Stimulated activated CD4-positive, alpha-beta T cell treated with anti-CD3 and anti-CD28 coated beads, TNF-alpha, amount 100 ng/mL, for 1 hour (primary cell): Measurements from ENCODE around the gene EYA2.
A peak's percentile ranks its signal among the peaks of the same experiment; 100 is the strongest.
"Not testable (repeated sequence)": the region's sequence is repeated elsewhere in the genome, so short reads cannot be mapped to it uniquely, and the experiment has no call there.

Experiments used
- DNase-seq, 3 donors: peaks; one replicate each; pipeline ENCODE4 v3.0.0-alpha.2; 2020; ENCODE audit warnings: low read depth in 3 of 3, low spot score in 1 of 3

Gene EYA2

DNA sequence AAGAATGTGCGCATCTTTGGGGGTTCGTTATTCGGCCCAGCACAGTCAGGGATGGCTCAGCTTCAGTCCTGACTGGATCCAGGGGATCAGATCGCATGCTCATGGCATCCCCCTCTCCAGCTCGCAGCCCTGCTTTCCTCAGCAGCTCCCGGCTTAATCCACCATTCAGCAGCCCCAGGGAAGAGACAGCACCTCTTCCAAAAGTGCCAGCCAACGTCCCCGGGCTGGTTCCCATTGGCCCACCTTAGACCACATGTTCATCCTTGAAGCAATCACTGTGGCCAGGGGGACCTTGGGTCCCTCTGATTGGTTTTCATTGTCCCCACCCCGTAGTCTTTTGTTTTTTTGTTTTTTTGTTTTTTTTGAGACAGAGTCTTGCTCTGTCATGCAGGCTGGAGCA is 273.2 kb downstream of the EYA2 start:
- DNase-seq: no peak

DNA sequence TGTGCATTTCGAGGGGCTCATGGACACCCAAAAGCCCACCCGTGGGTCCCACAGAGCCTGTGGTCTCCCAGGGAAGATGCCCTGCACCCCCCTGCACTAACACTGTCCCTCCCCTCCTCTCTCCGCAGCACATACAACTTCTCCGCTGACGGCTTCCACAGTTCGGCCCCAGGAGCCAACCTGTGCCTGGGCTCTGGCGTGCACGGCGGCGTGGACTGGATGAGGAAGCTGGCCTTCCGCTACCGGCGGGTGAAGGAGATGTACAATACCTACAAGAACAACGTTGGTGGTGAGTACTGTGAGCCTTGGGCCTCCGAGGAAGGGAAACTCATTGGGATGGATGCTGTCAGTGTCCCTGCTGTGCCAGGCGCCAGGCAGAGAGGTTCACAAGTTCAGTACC is 277.9 kb downstream of the EYA2 start:
- no peak for DNase-seq

DNA sequence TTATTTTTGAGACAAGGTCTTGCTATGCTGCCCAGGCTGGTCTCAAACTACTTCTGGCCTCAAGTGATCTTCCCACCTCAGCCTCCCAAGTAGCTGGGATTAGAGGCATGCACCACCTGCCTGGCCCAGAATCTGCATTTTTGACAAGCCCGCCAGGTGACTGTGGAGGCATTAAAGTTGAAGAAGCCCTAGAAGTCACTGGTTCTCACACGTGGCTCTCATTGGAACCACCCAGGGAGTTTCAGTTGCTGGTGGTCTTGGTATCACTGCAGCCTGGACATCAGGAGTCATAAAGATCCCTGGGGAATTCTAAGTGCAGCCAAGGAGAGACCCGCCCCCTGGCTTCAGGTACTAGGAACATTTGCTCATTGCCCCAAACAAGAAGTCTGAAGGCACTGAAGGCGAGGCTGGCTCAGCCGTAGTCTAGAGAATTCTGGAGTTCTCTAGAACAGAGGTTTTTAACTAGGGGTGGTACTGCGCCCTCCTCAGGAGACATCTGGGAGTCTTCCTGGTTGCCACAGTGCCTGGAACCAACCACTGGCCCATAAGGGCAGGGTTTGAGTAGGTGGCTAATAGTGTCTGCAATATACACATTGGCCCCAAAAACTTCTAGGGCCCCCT is 279.1 kb downstream of the EYA2 start:
- DNase-seq: no peak

DNA sequence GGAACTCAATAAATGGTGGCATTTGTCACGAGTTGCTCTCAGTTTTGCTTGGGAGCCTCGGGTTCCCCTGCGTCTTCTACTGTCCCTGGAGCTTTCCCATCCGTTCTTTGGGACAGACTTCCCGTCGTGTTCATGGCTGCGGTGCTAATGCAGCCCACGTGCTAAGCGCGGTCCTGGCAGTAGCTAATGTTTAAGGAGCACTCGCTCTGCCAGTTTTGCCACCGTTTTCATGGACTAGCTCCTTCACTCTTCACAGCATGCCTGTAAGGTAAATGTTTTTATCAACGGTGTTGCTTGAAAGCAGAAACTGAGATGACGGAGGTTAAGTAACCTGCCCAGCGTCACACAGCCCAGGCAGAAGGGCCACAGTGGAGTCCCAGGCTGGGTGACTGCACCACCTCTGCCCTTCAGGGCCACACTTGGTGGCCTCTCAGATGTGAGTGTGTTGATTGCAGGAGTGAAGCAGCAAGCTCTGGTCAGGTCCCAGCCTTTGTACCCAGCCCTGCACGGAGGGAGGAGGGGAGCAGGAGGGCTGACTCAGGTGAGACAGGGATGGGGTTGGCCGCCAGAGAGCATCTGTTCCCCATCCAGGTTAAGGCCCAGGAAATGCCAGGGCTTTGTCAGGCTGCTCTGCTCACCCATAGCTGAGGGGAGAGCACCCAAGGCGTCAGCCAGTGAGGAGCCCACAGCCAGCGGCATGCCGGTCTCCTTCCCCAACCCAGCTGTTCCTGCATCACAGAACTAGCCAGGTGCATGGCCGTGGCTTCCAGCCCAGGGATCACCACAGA is 280.0 kb downstream of the EYA2 start:
- DNase-seq: no peak

DNA sequence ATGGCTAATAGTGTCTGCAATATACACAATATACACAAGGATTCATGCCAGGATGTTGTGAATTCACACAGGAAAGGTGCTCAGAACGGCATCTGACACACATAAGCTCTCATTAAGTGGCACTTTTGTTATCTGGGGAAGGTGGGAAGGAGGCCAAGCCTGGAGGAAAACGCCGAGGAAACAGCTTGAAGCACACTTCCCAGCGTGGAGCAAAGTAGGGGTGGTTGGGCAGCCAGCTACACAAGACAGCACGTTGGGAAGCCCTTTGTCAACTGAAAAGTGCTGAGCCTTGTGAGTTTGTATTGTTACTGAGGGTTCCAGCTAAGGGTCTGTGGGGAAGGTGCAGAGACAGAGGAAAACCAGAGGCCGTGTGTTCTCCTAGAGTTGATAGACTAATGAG is 280.9 kb downstream of the EYA2 start:
- no peak for DNase-seq

DNA sequence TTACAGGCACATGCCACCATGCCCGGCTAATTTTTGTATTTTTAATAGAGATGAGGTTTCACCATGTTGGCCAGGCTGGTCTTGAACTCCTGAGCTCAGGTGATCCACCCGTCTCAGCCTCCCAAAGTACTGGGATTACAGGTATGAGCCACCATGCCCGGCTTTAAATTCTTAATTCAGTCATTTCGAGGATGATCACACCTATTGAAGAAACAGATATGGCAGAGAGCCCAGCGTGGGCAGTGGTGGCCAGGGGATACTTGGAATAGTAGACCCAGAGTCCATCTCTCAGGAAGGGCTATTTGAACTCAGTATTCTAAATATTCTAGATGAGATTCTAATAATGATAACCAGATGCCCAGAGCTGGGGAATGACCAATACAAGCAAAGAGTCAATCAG is 281.6 kb downstream of the EYA2 start:
- DNase-seq: not testable (repeated sequence)

DNA sequence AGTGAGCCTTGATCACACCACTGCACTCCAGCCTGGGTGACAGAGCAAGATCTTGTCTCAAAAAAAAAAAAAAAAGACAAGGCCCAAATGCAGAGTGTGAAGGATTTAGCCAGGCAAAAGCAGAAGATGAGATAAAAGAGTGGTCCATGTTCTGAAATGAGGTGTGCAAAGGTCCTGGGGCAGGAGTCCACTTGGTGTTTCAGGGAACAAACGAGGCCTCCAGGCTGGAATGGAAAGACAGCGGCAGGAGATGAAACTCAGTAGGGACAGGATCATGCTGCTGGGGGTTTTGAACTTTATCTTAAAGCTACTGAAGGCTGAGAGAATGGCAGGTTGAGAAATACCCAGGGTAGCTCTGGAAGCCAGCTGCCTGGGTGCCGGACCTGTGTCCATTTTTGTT is 283.6 kb downstream of the EYA2 start:
- no peak for DNase-seq

DNA sequence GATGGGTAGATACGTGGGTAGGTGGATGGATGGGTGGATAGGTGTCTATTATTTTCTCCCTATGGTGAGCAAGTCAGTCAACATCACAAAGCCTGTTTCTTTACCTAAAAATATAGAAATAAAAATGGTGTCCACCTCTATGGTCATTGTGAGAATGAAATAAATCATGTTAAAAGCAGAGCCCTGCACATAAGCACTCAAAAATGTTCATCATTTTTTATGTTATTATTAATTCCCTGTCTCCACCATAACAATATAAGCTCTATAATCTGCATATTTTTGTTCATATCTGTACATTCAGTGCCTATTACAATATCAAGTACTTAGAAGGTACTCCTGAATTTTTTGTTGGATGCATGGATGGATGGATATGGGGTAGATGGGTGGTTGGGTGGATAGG is 284.2 kb downstream of the EYA2 start:
- DNase-seq: no peak

DNA sequence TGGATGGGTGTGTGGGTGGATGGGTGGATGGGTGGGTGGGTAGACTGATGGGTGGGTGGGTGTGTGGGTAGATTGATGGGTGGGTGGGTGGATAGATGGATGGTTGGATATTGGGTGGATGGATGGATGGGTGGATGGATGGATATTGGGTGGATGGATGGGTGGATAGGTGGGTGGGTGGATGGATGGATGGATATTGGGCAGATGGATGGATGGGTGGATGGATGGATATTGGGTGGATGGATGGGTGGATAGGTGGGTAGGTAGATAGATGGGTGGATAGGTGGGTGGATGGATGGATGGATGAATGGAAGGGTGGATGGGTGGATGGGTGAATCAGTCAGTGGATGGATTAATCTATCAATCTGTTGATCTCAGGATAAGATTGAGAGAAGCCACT is 284.6 kb downstream of the EYA2 start:
- no peak for DNase-seq

DNA sequence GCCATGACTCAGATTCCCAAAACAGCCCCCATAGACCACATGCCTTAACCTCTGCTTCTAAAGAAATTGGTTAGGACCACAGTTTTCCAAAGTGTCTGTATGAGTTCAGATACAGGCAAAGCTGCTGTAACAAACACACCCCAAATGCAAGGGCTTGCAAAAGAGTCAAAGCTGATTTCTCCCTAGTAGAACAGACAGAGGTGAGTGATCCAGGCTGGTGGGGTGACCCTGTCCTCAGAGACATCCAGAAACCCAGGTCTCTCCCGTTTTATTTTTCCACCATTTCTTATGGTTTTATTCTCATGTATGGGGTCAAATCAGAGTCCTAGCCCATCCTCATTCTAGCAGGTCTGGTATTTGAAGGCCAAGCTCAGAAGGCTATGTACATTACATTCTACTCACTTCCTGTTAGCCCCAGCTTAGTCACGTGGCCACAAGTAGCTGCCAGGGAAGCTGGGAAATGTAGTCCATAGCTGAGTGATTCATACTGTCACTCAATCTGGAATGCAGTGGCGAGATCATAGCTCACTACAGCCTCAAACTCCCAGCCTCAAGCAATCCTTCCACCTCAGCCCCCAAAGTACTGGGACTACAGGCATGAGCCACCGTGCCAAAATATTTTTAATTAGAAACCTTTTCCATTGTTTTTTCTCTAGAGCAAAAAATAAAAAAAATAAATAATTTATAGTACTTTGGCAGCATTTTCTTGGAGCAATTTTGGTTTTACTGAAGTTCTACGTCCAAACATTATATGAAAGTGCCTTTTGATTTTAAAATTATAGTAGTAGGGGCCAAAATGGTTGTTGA is 286.6 kb downstream of the EYA2 start:
- DNase-seq: no peak

DNA sequence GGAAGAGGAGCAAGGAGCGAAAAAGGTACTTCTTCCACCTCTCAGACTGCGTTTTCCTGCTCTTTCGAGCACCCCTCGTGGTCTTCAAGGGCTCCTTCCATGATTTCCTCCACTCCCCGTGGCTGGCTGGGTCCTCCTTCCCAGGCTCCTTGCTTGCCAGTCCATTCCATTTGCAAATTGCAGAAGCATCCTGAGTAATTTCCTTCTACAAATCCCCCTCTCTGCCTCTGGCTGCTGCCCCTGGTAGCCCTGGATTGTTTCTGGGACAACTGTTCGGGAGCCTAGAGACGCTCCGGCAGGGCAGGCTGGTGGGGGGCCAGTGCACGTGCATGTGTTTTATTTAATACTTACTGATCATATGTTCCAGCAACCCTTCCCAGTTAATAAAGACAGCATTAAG is 288.7 kb downstream of the EYA2 start:
- DNase-seq: no peak

DNA sequence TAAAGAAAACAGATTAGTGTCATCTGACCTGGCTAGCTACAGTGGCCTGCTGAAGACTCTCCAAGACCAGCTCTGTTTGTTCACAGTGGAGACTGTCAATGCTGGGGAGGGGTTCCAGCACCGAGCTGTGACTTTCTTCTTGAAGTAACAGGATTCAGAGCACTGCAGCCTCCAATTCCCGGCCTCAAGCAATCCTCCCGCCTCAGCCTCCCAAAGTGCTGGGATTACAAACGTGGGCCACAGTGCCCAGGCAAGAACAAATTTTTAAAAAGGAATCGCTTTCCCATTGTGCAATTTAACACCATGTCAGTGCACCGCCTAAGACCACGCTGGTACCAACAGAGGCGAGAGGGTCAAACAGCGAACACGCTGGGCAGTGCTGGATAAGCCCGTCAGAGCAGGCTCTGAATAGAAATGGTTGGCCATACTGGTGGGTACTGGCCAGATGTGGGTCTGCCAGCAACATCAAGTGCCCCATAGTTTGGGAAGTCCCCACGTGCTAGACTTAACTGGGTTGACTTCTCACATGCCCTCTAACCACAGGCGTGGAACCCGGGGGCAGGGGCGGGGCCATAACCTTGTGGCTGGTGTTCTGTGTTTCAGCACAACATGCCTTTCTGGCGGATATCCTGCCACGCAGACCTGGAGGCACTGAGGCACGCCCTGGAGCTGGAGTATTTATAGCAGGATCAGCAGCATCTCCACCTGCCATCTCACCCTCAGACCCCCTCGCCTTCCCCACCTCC is 293.0 kb downstream of the EYA2 start:
- DNase-seq: no peak

DNA sequence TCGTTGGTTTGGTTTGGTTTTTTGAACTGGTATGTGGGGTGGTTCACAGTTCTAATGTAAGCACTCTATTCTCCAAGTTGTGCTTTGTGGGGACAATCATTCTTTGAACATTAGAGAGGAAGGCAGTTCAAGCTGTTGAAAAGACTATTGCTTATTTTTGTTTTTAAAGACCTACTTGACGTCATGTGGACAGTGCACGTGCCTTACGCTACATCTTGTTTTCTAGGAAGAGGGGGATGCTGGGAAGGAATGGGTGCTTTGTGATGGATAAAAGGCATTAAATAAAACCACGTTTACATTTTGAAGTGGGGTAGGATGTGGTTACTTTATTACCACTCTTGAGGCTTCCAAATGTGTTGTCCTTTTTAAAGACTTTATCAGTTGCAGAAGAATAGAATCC is 293.9 kb downstream of the EYA2 start:
- no peak for DNase-seq

DNA sequence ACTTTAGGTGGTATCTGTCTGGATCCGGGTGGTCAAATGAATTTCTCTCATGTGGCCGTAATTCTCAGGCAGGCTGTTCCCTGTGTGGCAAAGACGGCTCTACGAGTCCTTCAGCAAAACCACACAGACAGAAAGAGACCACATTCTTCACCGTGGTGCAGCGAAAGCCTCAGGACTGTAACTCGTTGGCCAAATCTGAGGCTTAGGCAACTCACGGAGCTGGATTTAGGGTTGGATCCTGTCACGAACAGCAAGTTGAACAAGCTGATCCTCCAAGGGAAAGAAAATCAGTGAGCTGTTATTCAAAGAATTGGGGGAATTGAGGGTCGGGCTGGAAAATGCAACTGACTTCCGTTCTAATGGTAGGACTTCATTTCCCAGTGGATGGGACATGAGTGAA is 294.4 kb downstream of the EYA2 start:
- DNase-seq: no peak

DNA sequence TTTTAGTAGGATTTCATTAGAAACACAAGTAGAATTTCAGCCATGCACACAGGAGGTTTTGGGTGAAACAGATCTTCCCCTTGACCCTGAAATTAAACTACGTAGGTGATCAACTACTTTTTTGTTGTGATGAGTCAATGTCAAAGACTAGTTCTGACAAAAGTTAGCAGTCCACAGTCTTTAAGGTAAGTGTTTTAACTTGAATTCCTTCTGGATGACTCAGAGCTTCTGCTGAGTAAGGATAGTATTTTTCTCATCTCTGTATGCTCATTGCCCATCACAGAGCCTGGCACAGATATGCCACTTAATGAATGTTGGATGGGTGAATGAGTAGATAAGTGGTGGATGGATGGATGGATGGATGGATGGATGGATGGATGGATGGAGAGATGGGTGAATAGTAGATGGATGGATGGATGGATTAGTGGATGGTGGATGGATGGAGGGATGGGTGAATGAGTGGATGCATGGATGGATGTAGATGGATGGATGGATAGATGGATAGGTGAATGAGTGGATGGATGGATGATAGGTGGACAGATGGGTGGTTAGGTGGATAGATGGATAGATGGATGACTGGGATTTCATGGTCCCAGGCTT is 296.5 kb downstream of the EYA2 start:
- no peak for DNase-seq

DNA sequence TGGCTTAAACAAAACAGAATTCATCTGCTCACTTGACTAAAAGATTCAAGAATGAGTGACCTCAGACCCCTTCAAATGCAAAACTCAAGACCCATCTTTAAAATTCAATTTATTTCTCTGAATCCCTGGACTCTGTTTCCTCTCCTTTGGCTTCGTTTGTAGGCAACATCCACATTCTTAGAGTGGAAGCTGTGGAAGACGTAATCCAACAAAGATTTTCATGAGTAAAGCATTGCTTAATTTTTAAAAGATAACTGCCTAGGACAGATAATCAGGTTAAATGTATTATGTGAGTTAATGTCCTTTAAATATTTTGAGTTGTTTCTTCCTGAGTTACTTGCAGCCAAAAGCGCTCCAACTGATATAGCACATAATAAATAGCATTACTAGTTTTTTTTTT is 297.3 kb downstream of the EYA2 start:
- no peak for DNase-seq

DNA sequence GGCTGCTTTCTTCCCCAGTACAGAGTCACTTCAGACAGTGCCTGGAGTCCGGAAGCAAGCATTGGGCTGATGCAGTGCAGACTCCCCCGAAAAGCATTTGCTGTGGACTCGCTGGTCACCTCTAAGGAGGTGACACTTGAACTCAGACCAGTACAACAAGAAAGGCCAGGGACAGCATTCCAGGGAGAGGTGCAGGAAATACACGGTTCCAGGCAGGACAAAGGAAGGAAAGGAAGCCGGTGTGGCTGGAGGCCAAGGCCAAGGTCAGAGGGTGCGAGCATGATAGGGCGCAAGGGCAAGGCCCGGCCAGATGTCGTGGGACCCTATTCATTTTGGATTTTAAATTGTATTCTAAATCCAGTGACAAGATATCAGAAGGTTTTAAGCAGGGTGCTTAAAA is 300.9 kb downstream of the EYA2 start:
- DNase-seq: no peak

DNA sequence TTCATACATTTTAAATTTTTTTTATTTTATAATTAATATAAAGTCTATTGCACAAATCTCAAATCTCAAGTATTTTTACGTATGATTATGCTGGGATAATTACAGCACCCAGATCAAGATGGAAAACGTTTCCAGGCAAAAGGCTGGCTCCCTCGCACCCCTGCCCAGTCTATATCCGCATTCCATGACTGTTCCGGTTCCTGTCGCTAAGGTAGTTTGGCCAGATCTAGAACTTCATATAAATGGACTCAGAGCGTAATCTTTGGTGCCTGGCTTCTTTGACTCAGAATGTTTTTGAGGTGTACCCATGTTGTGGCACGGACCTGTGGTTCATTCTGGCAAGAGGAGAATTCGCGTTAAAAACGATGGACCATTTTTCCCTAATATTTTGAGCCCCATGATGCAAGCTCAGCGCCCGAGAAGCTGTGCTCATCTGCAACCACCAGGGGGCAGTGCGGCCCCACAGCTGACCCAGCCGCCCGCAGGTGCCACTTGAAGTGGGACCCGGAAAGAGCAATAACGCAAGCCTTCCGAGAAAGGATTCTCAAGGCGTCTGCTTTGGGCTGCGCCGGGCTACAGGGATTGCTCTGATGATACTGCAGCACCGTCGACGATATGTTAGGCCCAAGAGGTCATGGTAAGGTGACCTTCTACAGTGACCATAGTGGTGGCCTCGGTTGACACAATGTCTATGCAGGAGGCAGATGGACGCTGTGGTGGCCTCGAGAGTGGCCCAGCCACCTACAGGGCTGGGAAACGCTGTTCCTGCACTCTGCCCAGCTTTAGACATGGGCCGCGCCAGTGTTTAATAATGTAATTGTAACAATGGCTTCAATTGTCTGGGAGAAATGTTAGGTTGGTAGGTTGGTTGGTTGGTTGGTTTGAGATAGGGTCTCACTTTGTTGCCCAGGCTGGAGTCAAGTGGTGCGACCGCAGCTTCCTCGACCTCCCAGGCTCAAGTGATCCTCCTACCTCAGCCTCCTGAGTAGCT is 301.7 kb downstream of the EYA2 start:
- peak; percentile 24 to 69 (median 24) for DNase-seq

DNA sequence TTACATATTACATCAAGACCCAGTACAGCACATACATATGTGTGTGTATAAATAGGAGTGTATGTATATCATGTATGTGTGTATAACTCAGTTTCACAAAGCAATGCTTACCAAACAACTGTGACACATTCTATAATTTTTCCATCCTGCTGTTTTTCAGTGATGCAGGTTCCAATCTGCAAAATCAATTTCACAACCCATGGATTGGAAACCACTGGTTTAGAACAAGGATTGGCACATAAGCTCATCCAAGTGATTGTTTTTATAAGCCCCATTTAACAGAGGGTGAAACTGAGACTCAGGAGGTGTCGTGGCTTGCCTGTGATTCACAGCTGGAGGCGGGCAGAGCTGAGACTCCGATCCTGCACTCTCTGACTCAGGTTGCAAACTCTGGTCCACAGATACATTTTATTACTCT is 303.6 kb downstream of the EYA2 start:
- DNase-seq: no peak

DNA sequence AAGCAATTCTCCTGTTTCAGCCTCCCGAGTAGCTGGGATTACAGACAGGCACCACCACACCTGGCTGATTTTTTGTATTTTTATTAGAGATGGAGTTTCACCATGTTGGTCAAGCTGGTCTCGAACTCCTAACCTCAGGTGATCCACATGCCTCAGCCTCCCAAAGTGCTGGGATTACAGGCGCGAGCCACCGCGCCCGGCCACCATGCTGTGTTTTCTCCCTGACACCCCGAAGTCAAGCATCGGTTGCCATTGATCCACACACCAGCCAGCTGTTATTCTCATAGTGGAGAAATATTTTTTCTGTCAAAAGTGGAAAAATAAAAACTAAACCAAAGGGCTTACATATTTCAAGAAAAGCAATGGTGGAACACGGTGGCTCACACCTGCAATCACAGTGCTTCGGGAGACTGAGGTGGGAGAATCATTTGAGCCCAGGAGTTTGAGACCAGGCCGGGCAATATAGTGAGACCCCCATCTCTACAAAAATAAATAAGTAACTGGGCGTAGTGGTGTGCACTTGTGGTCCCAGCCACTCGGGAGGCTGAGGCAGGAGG is 304.4 kb downstream of the EYA2 start:
- DNase-seq: no peak
